ENCODE results near the gene GOLT1A.

Gene GOLT1A

GRCh38 chr1:204212715-204213114 is 1.1 kb downstream of the GOLT1A start:
- no peak for DNase-seq (ENCODE audit: low spot score)
- TF ChIP-seq CTCF (IDR thresholded peaks at IDR 0.05; ENCODE audit: extremely low read depth, missing control alignments): no peak

DNA sequence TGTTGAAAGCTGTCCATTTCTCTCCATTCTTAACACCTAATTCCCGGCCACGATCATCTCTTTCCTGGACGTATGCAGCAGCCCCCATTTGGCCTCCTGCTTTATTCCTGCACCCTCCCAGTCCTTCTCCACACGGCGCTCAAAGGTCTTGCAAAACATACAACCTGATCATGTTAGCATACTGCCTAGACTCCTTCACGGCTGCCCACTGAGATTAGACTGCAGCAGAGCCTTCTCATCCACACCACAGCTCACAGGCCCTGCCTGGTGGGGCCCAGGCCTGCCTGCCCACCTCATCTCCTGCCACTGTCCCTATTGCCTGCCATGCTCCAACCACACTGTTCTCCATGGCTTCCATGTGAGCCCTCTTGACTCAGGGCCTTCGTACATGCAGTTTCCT is 2.7 kb downstream of the GOLT1A start:
- TF ChIP-seq CTCF (IDR thresholded peaks at IDR 0.05; ENCODE audit: extremely low read depth, missing control alignments): no peak
- DNase-seq (ENCODE audit: low spot score): no peak

GRCh38 chr1:204207136-204207616 is 6.6 kb downstream of the GOLT1A start:
- peak; percentile 91 for TF ChIP-seq CTCF (IDR thresholded peaks at IDR 0.05; ENCODE audit: extremely low read depth, missing control alignments)
- DNase-seq (ENCODE audit: low spot score): peak; percentile 85

GRCh38 chr1:204206121-204206520 is 7.7 kb downstream of the GOLT1A start:
- TF ChIP-seq CTCF (IDR thresholded peaks at IDR 0.05; ENCODE audit: extremely low read depth, missing control alignments): no peak
- no peak for DNase-seq (ENCODE audit: low spot score)

GRCh38 chr1:204205486-204205885 is 8.3 kb downstream of the GOLT1A start:
- no peak for TF ChIP-seq CTCF (IDR thresholded peaks at IDR 0.05; ENCODE audit: extremely low read depth, missing control alignments)
- DNase-seq (ENCODE audit: low spot score): no peak

DNA sequence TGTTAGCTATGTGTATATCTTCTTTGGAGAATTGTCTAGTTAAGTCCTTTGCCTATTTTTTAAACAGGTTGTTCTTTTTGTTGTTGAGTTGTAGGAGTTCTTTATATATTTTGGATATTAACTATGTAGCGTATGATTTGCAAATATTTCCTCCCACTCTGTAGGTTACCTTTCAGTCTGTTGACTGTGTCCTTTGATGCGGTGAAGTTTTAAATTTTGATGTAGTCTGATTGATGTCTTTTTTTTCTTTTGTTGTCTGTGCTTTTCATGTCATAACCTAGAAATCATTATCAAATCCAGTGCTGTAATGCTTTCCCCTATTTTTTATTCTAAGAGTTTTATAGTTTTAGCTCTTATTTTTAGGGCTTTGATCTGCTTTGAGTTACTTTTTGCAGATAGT is 8.8 kb downstream of the GOLT1A start:
- no peak for TF ChIP-seq CTCF (IDR thresholded peaks at IDR 0.05; ENCODE audit: extremely low read depth, missing control alignments)
- DNase-seq (ENCODE audit: low spot score): no peak

- DNase-seq (ENCODE audit: low spot score): no peak
- TF ChIP-seq CTCF (IDR thresholded peaks at IDR 0.05; ENCODE audit: extremely low read depth, missing control alignments): no peak
Measured at GRCh38 chr1:204203206-204203767, 10.5 kb downstream of the GOLT1A start.

Measured in GM20000 (cell line).